HG03439 (cell line): ENCODE measurements around the gene RABGAP1L.
A peak's percentile ranks its signal among the peaks of the same experiment; 100 is the strongest.
"Not testable (repeated sequence)": the region's sequence is repeated elsewhere in the genome, so short reads cannot be mapped to it uniquely, and the experiment has no call there.

Source experiments
- ATAC-seq: cut with Tn5 transposase; IDR thresholded peaks from one replicate; pipeline ENCODE4 v1.9.1; 2021; ENCODE audit warnings: mild to moderate bottlenecking, moderate library complexity; ENCODE audit not compliant: unreplicated experiment

The RABGAP1L gene

GRCh38 chr1:174153085-174153824 is 6.1 kb upstream of the RABGAP1L start:
- peak; percentile 46 for ATAC-seq

GRCh38 chr1:174153825-174154107 is 5.6 kb upstream of the RABGAP1L start:
- ATAC-seq, result no peak

- no peak for ATAC-seq
Measured at GRCh38 chr1:174156437-174156836, 2.9 kb upstream of the RABGAP1L start.

- ATAC-seq, result peak; percentile 33
Measured at GRCh38 chr1:174157157-174157806, 2.0 kb upstream of the RABGAP1L start.

- ATAC-seq, result peak; percentile 5
Measured at GRCh38 chr1:174158767-174159251, 511 bp upstream of the RABGAP1L start.

GRCh38 chr1:174160109-174160473 is 771 bp downstream of the RABGAP1L start:
- ATAC-seq, result peak; percentile 9

- ATAC-seq, result no peak
Measured at GRCh38 chr1:174160603-174161002, 1.3 kb downstream of the RABGAP1L start.

GRCh38 chr1:174161813-174162212 is 2.5 kb downstream of the RABGAP1L start:
- ATAC-seq, result no peak

GRCh38 chr1:174164826-174165225 is 5.5 kb downstream of the RABGAP1L start:
- ATAC-seq, result no peak

GRCh38 chr1:174165471-174166137 is 6.3 kb downstream of the RABGAP1L start:
- ATAC-seq, result no peak

GRCh38 chr1:174166530-174167264 is 7.4 kb downstream of the RABGAP1L start:
- no peak for ATAC-seq

GRCh38 chr1:174167265-174167803 is 8.0 kb downstream of the RABGAP1L start:
- peak; percentile 42 for ATAC-seq

GRCh38 chr1:174169342-174169741 is 10.0 kb downstream of the RABGAP1L start:
- no peak for ATAC-seq

GRCh38 chr1:174171073-174171472 is 11.8 kb downstream of the RABGAP1L start:
- ATAC-seq, result no peak

- ATAC-seq, result no peak
Measured at GRCh38 chr1:174174461-174175329, 15.4 kb downstream of the RABGAP1L start.

- ATAC-seq, result not testable (repeated sequence)
Measured at GRCh38 chr1:174178459-174178858, 19.1 kb downstream of the RABGAP1L start.

GRCh38 chr1:174189428-174190062 is 30.2 kb downstream of the RABGAP1L start:
- no peak for ATAC-seq

GRCh38 chr1:174190691-174191199 is 31.4 kb downstream of the RABGAP1L start:
- ATAC-seq, result no peak

GRCh38 chr1:174191349-174191862 is 32.1 kb downstream of the RABGAP1L start:
- ATAC-seq, result no peak
